Skeletal muscle tissue (tissue), 4 donors: ENCODE measurements around the gene JAK3. TPM values are rescaled to one million over a fixed set of nuclear protein-coding genes. Genes with fewer than 3 reads are reported as not detected.

Experiments
- H3K27ac ChIP-seq: one replicate; pipeline ENCODE4 v1.7.0; 2013; ENCODE audit warnings: mild to moderate bottlenecking, low read depth, low read length, inconsistent platforms
- H3K27me3 ChIP-seq, 3 donors: one replicate each; pipeline ENCODE4 v1.7.0; 2013; ENCODE audit warnings: low read length in 3 of 3; ENCODE audit not compliant: control insufficient read depth in 3 of 3, insufficient read depth in 3 of 3
- H3K36me3 ChIP-seq, 3 donors: one replicate each; pipeline ENCODE4 v1.7.0; 2013; ENCODE audit warnings: low read length in 3 of 3; ENCODE audit not compliant: control insufficient read depth in 3 of 3, insufficient read depth in 3 of 3
- H3K4me1 ChIP-seq, 3 donors: one replicate each; pipeline ENCODE4 v1.7.0; 2013; ENCODE audit warnings: low read length in 3 of 3, mild to moderate bottlenecking in 3 of 3; ENCODE audit not compliant: control insufficient read depth in 3 of 3, insufficient read depth in 3 of 3
- H3K4me3 ChIP-seq, 3 donors: one replicate each; pipeline ENCODE4 v1.7.0; 2013; ENCODE audit warnings: low read length in 3 of 3
- H3K9ac ChIP-seq, 3 donors: one replicate each; pipeline ENCODE4 v1.7.0; 2013; ENCODE audit warnings: low read length in 3 of 3, mild to moderate bottlenecking in 3 of 3, moderate library complexity in 2 of 3, low read depth in 1 of 3
- H3K9me3 ChIP-seq, 3 donors: one replicate each; pipeline ENCODE4 v1.7.0; 2013; ENCODE audit warnings: low read length in 3 of 3; ENCODE audit not compliant: control insufficient read depth in 3 of 3
- total RNA-seq: library from RNA; depleted of rRNA; stranded (reverse); fragments of >200 nt; gene quantifications from one replicate; pipeline ENCODE4 v1.2.3, GENCODE V29; 2014
- donor health status: Osteomylitis.

The JAK3 gene
- total RNA-seq, 1 donor from 2014 or later: 2.1 TPM

DNA sequence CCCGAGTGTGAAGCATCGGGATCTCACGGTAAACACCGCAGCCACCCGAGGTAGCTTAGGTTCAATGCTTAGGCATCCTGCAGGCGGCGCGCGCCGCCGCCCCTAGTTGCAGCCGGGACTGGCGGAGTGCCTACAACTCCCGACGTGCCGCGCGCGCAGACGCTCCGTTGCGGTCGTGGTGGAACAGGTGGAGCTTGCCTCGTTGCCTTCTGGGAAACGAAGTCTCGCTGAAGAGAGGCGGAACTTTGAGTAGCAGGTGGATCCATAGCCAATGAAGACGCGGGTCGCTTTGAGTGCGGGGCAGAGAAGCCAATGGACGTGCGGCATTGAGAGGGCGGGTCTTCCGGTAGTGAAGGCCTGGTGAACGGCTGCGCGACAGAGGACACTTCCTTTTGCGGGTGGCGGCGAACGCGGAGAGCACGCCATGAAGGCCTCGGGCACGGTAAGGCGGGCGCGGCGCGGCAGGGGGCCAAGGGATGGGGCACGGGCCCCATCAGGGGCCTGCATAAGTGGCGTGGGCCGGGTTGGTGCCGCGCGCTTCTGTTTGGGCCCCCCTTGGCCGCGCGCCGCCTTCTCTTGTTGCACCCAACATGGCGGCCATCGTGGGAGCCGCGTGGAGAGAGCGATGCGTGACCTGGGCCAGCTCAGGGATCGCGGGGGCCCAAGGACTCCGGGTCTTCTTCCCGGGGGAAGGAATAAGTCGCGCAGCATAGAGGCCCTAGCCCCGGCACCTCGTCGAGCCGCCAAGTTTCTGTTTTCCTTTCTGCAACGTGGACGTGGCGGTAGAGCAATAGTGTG, 11.9 kb upstream of the JAK3 start, which contains the start of gene RPL18A:
Gene RPL18A (plus strand): TSS at position 378 of the 798 bp plus-strand sequence. CDS start 47 bp downstream, at position 425.
- H3K36me3 ChIP-seq: peaks cover 30 to 38% (median 38%) of the 10 kb centered on the region in 3 donors
- H3K27ac ChIP-seq: peak within 1 kb of the TSS; percentile 90
- H3K27me3 ChIP-seq: no peaks in the 10 kb centered on the region
- H3K9me3 ChIP-seq: no peaks in the 10 kb centered on the region
- peak within 1 kb of the TSS; percentile 82 to 99 (median 97) for H3K4me3 ChIP-seq
- H3K4me1 ChIP-seq: peaks cover 31 to 52% (median 45%) of the 10 kb centered on the region in 3 donors
- H3K9ac ChIP-seq: peak within 1 kb of the TSS; percentile 85 to 97 (median 97)

DNA sequence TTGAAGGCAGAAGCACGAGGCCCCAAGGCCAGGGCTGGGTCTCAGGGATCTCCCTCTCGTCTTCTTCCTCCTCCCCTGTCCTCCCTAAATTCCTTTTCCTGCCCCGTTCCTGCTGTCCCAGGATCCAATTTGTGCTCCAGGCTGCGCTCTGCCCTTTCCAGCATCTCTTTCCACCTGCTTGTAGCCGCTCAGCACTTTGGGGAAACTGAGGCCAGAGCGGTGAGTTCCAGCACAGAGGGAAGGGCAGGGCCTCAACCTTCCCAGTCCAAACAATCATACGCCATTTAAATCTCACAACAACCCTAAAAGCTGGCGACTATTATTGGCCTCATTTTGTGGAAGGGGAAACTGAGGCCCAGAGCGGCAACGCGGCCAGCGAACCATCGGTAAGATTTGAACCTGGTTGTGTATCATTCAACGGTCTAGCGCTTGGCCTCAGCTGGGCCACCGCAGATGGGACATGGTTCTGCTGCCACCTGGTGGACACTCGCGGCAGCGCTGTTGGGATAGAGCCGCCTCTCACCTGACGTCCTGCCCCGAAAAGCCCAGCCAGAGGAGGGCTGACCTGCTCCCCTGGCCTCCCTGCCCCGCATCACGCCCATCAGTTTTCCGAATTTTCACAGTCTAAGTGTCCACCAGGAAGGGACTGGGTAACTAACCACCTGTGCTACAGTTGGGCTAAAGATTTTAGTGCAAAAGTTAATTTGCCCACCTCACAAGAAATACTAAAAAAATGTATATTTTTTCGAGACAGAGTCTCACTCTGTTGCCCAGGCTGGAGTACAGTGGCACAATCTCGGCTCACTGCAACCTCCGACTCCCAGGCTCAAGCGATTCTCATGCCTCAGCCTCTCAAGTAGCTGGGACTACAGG, 7.7 kb upstream of the JAK3 start:
- Histone ChIP-seq H3K27ac (no peak overlapping the region), H3K9me3 (no peaks in the 10 kb centered on the region), H3K9ac (no peak overlapping the region), H3K27me3 (peaks cover 0 to 5% (median 0%) of the 10 kb centered on the region in 3 donors), H3K4me3 (no peak overlapping the region), H3K4me1 (peaks cover 2 to 12% (median 4%) of the 10 kb centered on the region in 3 donors), H3K36me3 (peaks cover 0 to 2% (median 0%) of the 10 kb centered on the region in 3 donors)

GRCh38 chr19:17854061-17854460, 6.3 kb upstream of the JAK3 start:
- Histone ChIP-seq H3K27ac (no peak overlapping the region), H3K27me3 (peaks cover 0 to 6% (median 0%) of the 10 kb centered on the region in 3 donors), H3K4me1 (peaks cover 0 to 4% (median under 1%) of the 10 kb centered on the region in 3 donors), H3K9ac (no peak overlapping the region), H3K9me3 (no peaks in the 10 kb centered on the region), H3K4me3 (no peak overlapping the region), H3K36me3 (no peaks in the 10 kb centered on the region)

DNA sequence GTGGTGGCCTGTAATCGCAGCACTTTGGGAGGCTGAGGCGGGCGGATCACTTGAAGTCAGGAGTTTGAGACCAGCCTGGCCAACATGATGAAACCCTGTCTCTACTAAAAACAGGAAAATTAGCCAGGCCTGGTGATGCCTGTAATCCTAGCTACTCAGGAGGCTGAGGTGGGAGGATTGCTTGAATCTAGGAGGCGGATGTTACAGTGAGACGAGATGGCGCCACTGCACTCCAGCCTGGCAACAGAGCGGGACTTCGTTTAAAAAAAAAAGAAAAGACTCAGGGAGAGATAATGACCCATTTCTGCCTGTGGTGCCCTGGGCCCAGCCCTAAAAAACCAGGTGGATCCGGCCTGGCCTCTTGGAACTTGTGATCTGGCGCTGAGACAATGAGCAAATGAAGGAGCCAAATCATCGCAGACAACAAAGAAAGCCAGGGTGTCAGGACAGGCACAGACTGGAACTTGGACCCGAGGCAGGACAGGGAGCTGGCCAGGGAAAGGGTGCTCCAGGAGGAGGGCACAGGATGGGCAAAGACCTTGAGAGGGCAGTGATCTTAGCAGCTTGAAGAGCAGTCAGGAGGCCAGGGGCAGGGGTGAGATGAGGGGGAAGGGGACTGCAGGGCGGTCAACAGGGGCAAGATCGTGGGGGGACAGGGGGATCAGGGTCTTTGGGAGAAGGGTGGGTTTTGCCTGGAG, 962 bp upstream of the JAK3 start:
- Histone ChIP-seq H3K9me3 (no peaks in the 10 kb centered on the region), H3K27ac (no peak overlapping the region), H3K4me1 (peaks cover 0 to 3% (median 0%) of the 10 kb centered on the region in 3 donors), H3K36me3 (no peaks in the 10 kb centered on the region), H3K9ac (no peak overlapping the region), H3K27me3 (peaks cover 6 to 24% (median 10%) of the 10 kb centered on the region in 3 donors), H3K4me3 (no peak overlapping the region)

DNA sequence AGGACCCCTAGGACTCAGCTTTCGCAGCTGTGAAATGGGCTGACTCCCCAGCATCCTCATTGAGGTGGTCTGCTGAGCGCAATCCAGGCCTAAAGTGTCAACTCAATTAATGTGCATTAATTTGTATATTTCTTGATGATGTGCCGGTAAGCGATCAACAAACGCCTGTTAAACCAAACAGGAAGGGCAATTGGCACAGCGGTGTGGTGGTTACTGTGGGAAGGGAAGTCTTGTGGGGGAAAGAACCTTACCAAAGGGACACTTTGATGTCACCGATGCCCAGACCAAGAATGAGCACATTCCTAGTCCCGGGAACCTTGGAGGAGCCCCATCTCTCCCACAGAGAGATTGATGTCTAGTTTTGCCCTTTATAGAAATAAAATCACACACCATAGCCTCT, 1.6 kb downstream of the JAK3 start:
- peaks cover 0 to 3% (median 0%) of the 10 kb centered on the region in 3 donors for H3K4me1 ChIP-seq
- no peak overlapping the region for H3K27ac ChIP-seq
- H3K9ac ChIP-seq: no peak overlapping the region
- no peak overlapping the region for H3K4me3 ChIP-seq
- H3K36me3 ChIP-seq: no peaks in the 10 kb centered on the region
- H3K27me3 ChIP-seq: peaks cover 24 to 47% (median 30%) of the 10 kb centered on the region in 3 donors
- no peaks in the 10 kb centered on the region for H3K9me3 ChIP-seq

- Histone ChIP-seq H3K4me1 (peaks cover 0 to 3% (median 0%) of the 10 kb centered on the region in 3 donors), H3K9me3 (no peaks in the 10 kb centered on the region), H3K4me3 (no peak overlapping the region), H3K27ac (no peak overlapping the region), H3K9ac (no peak overlapping the region), H3K36me3 (no peaks in the 10 kb centered on the region), H3K27me3 (peaks cover 30 to 62% (median 44%) of the 10 kb centered on the region in 3 donors)
These were observed 3.8 kb downstream of the JAK3 start for GRCh38 chr19:17843908-17844490.

GRCh38 chr19:17843292-17843827, 4.4 kb downstream of the JAK3 start:
- Histone ChIP-seq H3K4me1 (peaks cover 0 to 3% (median 0%) of the 10 kb centered on the region in 3 donors), H3K9ac (no peak overlapping the region), H3K4me3 (no peak overlapping the region), H3K27me3 (peaks cover 30 to 60% (median 45%) of the 10 kb centered on the region in 3 donors), H3K27ac (no peak overlapping the region), H3K36me3 (no peaks in the 10 kb centered on the region), H3K9me3 (no peaks in the 10 kb centered on the region)

- H3K4me3 ChIP-seq: no peak overlapping the region
- H3K27ac ChIP-seq: no peak overlapping the region
- H3K27me3 ChIP-seq: peaks cover 30 to 59% (median 45%) of the 10 kb centered on the region in 3 donors
- no peaks in the 10 kb centered on the region for H3K9me3 ChIP-seq
- H3K9ac ChIP-seq: no peak overlapping the region
- no peaks in the 10 kb centered on the region for H3K36me3 ChIP-seq
- H3K4me1 ChIP-seq: no peaks in the 10 kb centered on the region
These were observed 5.0 kb downstream of the JAK3 start for GRCh38 chr19:17842663-17843291.
